Natural killer cell (primary cell): ENCODE data around the gene SLA2. TPM values are rescaled to one million over a fixed set of nuclear protein-coding genes. Genes with fewer than 3 reads are reported as not detected.
A peak's percentile ranks its signal among the peaks of the same experiment; 100 is the strongest.

Experiments used
- ATAC-seq, 3 donors: fragments of 150-1000 bp in 2 of 3; fragments of 200-7000 bp in 1 of 3; cut with Tn5 transposase; 1 replicate in 1 of 3; 2 replicates in 2 of 3; pipeline ENCODE4 v1.10.0; 2021; ENCODE audit warnings: mild to moderate bottlenecking in 2 of 3, moderate library complexity in 2 of 3
- DNase-seq, 2 donors: peaks; one replicate each; pipeline versions ENCODE4 v3.0.0 to v3.0.0-alpha.2; 2013 to 2021; ENCODE audit warnings: mixed read lengths in 1 of 2
- H3K27ac ChIP-seq: one replicate; pipeline ENCODE4 v1.5.1; 2013; ENCODE audit warnings: mild to moderate bottlenecking, low read length
- H3K27me3 ChIP-seq: one replicate; pipeline ENCODE4 v1.6.1; 2013; ENCODE audit warnings: low read length; ENCODE audit not compliant: control insufficient read depth, insufficient read depth
- H3K36me3 ChIP-seq: one replicate; pipeline ENCODE4 v1.6.1; 2013; ENCODE audit warnings: low read length; ENCODE audit not compliant: control insufficient read depth, insufficient read depth
- H3K4me1 ChIP-seq: one replicate; pipeline ENCODE4 v1.6.1; 2013; ENCODE audit warnings: low read length; ENCODE audit not compliant: control insufficient read depth, insufficient read depth
- H3K4me3 ChIP-seq: one replicate; pipeline ENCODE4 v1.5.1; 2013; ENCODE audit warnings: low read length
- H3K9me3 ChIP-seq: one replicate; pipeline ENCODE4 v1.6.1; 2013; ENCODE audit warnings: low read length; ENCODE audit not compliant: control insufficient read depth, insufficient read depth
- H3K27ac Mint-ChIP-seq, 2 donors: one replicate each; pipeline ENCODE4 v1.8.0; 2022; ENCODE audit warnings: mild to moderate bottlenecking in 2 of 2, mixed read lengths in 2 of 2, moderate library complexity in 1 of 2
- H3K27me3 Mint-ChIP-seq, 2 donors: one replicate each; pipeline ENCODE4 v1.8.0; 2022; ENCODE audit warnings: low read depth in 2 of 2, mixed read lengths in 2 of 2
- H3K36me3 Mint-ChIP-seq: one replicate; pipeline ENCODE4 v1.8.0; 2022; ENCODE audit warnings: mixed read lengths
- H3K4me1 Mint-ChIP-seq, 2 donors: one replicate each; pipeline ENCODE4 v1.8.0; 2022; ENCODE audit warnings: mixed read lengths in 2 of 2
- H3K4me3 Mint-ChIP-seq: one replicate; pipeline ENCODE4 v1.8.0; 2022; ENCODE audit warnings: mild to moderate bottlenecking, moderate library complexity, mixed read lengths
- H3K9me3 Mint-ChIP-seq, 2 donors: one replicate each; pipeline ENCODE4 v1.8.0; 2022; ENCODE audit warnings: mixed read lengths in 2 of 2
- WGBS: methylation state at CpG from one replicate; pipeline ENCODE4 v1.1.7; 2013; ENCODE audit warnings: missing lambda C conversion rate; ENCODE audit not compliant: insufficient coverage; 5-methylcytosine and 5-hydroxymethylcytosine counted together
- intact Hi-C: fragments of 100-400 bp; cut with micrococcal nuclease; formaldehyde crosslinking; loops from one replicate; pipeline ENCODE4 v1.14.2; 2022
- total RNA-seq, 4 donors: library from RNA; stranded (reverse); fragments of 120-200 nt in 1 of 4; gene quantifications; one replicate each; pipeline versions ENCODE4 v1.2.3 to v1.2.4, GENCODE V29; 2013 to 2022
- TF ChIP-seq, protein P1 (sequence below): fragments of 200-600 bp; IDR thresholded peaks from one replicate; pipeline ENCODE4 v1.8.0; 2022; ENCODE audit warnings: antibody characterized with exemption

SLA2 gene
- total RNA-seq, 3 donors from 2014 or later (not counting 1 experiment from before 2014, with no cell fraction given), result 77.0 to 116 (median 90.3) TPM

- Mint-ChIP-seq H3K36me3 (no peaks in the 10 kb centered on the region), H3K27ac (peak overlapping the region; percentile 93 to 95)
- no peak overlapping the region for H3K27ac ChIP-seq
Measured at GRCh38 chr20:36631646-36632045, 14.3 kb downstream of the SLA2 start.

DNA sequence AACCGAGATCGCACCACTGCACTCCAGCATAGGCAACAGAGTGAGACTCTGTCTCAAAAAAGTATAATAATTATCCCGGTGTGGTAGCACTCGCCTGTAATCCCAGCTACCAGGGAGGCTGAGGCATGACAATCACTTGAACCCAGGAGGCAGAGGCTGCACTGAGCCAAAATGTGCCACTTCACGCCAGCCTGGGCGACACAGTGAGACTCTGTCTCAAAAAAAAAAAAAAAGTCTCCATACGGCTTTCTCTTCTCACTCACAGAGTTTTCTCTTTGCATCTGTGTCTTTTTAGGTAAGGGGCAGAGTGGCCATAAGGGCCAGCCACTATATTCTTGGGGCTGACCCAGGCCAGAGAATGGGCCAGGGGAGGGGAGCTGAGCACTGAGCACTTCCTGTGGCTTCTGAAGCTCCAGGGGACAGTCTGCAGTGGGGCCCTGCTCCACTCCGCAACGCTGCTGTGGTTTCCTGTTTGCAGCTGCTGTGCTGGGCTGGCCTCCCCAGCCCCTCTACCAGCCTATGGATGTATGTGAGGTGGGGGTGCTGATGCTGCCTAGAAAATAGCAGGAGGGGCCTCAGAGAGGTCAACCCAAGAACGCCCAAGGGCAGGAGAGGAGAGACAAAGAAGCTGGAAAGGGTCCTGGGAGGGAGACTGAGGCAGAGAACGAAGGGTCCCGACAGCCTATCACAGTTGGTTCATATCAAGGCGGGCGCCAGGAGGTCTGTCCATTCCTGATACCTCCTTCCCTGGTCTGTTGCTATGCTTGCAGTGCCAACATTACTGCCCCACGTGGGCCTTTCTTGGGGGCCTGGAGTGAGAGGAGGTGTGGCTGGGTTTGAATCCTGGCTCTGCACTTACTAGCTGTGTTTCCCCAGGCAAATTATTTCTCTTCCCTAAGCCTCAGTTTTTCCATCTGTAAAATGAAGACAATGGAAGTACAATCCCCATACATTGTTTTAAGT lies 16.0 kb downstream of the SLA2 start:
- H3K27ac Mint-ChIP-seq, result peak overlapping the region; percentile 93 to 95
- Histone ChIP-seq H3K4me1 (peaks cover 40% of the 10 kb centered on the region), H3K9me3 (no peaks in the 10 kb centered on the region), H3K27ac (peak overlapping the region; percentile 77), H3K27me3 (no peaks in the 10 kb centered on the region), H3K36me3 (peaks cover 62% of the 10 kb centered on the region), H3K4me3 (no peak overlapping the region)
- H3K4me3 Mint-ChIP-seq, result peak overlapping the region; percentile 81
- TF ChIP-seq, protein P1, sequence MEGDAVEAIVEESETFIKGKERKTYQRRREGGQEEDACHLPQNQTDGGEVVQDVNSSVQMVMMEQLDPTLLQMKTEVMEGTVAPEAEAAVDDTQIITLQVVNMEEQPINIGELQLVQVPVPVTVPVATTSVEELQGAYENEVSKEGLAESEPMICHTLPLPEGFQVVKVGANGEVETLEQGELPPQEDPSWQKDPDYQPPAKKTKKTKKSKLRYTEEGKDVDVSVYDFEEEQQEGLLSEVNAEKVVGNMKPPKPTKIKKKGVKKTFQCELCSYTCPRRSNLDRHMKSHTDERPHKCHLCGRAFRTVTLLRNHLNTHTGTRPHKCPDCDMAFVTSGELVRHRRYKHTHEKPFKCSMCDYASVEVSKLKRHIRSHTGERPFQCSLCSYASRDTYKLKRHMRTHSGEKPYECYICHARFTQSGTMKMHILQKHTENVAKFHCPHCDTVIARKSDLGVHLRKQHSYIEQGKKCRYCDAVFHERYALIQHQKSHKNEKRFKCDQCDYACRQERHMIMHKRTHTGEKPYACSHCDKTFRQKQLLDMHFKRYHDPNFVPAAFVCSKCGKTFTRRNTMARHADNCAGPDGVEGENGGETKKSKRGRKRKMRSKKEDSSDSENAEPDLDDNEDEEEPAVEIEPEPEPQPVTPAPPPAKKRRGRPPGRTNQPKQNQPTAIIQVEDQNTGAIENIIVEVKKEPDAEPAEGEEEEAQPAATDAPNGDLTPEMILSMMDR, result no peak
- intact Hi-C loops, result no loop called here
- no peaks in the 10 kb centered on the region for H3K9me3 Mint-ChIP-seq
- 38% methylated on average over 13 of the region's 15 CpGs for WGBS
- DNase-seq (peak; percentile 66 to 72), ATAC-seq (peak; percentile 64 to 79 (median 72))
- no peaks in the 10 kb centered on the region for H3K27me3 Mint-ChIP-seq
- H3K36me3 Mint-ChIP-seq, result no peaks in the 10 kb centered on the region
- H3K4me1 Mint-ChIP-seq, result peaks cover 40 to 54% of the 10 kb centered on the region in 2 donors

More at GRCh38 chr20:36631646-36632045, 14.3 kb downstream of the SLA2 start:
- H3K27me3 ChIP-seq, result no peaks in the 10 kb centered on the region
- 95% methylated on average over 6 of the region's 6 CpGs for WGBS
- Mint-ChIP-seq H3K4me3 (no peak overlapping the region), H3K4me1 (peaks cover 39 to 52% of the 10 kb centered on the region in 2 donors), H3K27me3 (no peaks in the 10 kb centered on the region), H3K9me3 (no peaks in the 10 kb centered on the region)
- no peak overlapping the region for H3K4me3 ChIP-seq
- TF ChIP-seq, protein P1, result no peak
- no peaks in the 10 kb centered on the region for H3K9me3 ChIP-seq
- peaks cover 65% of the 10 kb centered on the region for H3K36me3 ChIP-seq
- DNase-seq, result no peak
- ATAC-seq, result no peak
- intact Hi-C loops, result no loop called here
- H3K4me1 ChIP-seq, result peaks cover 42% of the 10 kb centered on the region

- peak overlapping the region; percentile 93 to 95 for H3K27ac Mint-ChIP-seq
- no peaks in the 10 kb centered on the region for H3K9me3 Mint-ChIP-seq
- H3K36me3 Mint-ChIP-seq, result no peaks in the 10 kb centered on the region
- H3K27me3 Mint-ChIP-seq, result no peaks in the 10 kb centered on the region
- no peak overlapping the region for H3K4me3 ChIP-seq
- peak overlapping the region; percentile 66 for H3K4me3 Mint-ChIP-seq
- no peaks in the 10 kb centered on the region for H3K9me3 ChIP-seq
- peaks cover 62% of the 10 kb centered on the region for H3K36me3 ChIP-seq
- ATAC-seq, result peak; percentile 73 to 88 (median 80)
- peaks cover 50% of the 10 kb centered on the region for H3K4me1 ChIP-seq
- peak; percentile 61 to 81 for DNase-seq
- TF ChIP-seq, protein P1, result no peak
- peaks cover 51 to 63% of the 10 kb centered on the region in 2 donors for H3K4me1 Mint-ChIP-seq
- peak overlapping the region; percentile 77 for H3K27ac ChIP-seq
- no peaks in the 10 kb centered on the region for H3K27me3 ChIP-seq
- intact Hi-C loops, result loop anchor here (1.0 kb wide), 3 partner anchors 16 to 64 kb away; partner anchors contain the start of gene RAB5IF
- WGBS, result 57% methylated on average over 7 of the region's 7 CpGs
Measured at GRCh38 chr20:36628076-36628475, 17.9 kb downstream of the SLA2 start.
